ENCODE measurements around the gene ZNF385D.
"Not testable (repeated sequence)": the region's sequence is repeated elsewhere in the genome, so short reads cannot be mapped to it uniquely, and the experiment has no call there.

DNA sequence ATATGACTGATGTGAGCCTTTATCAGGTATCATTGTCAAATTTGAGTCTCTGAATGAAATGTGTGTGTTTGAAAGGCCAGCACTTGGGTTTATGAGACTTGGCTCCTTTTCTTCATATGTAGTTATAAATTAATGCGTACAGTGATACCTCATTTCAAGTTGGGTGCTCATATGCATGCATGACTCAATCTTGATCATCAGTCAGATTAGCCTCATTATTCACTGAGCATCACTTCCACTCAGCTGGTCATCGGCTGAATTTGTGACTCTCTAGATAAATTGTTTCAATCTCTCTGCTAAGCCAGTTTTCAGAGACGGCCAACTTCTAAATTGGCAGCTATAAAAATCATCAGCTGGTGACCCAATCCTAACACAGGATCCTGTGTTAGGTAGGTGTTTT is 260.3 kb downstream of the ZNF385D start:
- TF ChIP-seq ELF4 (IDR thresholded peaks at IDR 0.05); FOXK2 (IDR thresholded peaks at IDR 0.05); ZNF384 (IDR thresholded peaks at IDR 0.05); HDGF (IDR thresholded peaks at IDR 0.05; ENCODE audit: borderline replicate concordance); FOXM1 (IDR thresholded peaks at IDR 0.05; ENCODE audit: borderline replicate concordance): not testable (repeated sequence)
